GM21786 (cell line): ENCODE data around the gene DPH2.

Source experiments
- ATAC-seq: cut with Tn5 transposase; IDR thresholded peaks from one replicate; pipeline ENCODE4 v1.9.1; 2021; ENCODE audit not compliant: unreplicated experiment

Gene DPH2

DNA sequence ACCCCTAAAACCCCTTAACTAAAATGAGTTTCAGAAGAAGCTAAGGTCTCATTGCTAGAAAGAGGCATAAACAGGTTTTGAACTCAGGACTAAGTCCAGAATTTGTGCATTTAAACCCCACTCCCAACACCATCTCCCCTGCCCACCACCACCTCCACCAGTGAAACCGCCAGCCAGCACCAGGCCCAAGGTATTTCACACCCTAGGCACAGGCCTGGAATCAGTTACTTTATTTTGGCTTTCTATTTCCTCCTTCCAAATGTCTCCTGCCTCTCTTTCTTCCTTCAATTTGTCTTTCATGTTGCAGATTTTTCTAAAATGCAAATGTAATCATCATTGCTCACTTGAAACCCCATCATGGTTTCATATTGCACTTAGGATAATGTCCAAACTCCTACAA, 24.9 kb upstream of the DPH2 start:
- ATAC-seq = no peak

DNA sequence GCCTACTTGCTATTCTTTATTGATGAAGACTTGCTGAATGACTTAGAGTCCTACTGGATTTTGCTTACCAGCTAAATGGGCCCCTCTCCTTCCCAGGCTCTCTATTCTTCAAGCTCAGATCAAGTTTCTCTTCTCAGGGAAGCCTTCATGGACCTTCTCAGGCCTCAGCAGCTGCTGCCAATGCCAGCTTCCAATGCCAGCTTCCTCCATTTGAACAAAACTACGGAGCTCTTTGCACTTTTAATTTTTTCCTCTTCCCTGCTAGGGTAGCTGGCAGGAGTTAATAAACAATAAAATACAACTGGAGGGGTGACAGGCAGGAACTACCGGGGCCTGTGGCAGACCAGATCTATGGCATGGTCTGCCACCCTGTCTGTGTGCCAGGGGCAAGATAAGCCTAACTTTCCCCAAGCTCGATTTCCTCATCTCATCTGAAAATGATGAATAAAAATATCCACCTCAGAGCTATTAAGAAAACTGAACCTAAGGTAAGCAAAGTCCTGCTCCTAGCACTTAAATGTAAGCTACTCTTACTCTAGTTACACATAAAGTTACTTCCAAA, 24.1 kb upstream of the DPH2 start:
- ATAC-seq = no peak

DNA sequence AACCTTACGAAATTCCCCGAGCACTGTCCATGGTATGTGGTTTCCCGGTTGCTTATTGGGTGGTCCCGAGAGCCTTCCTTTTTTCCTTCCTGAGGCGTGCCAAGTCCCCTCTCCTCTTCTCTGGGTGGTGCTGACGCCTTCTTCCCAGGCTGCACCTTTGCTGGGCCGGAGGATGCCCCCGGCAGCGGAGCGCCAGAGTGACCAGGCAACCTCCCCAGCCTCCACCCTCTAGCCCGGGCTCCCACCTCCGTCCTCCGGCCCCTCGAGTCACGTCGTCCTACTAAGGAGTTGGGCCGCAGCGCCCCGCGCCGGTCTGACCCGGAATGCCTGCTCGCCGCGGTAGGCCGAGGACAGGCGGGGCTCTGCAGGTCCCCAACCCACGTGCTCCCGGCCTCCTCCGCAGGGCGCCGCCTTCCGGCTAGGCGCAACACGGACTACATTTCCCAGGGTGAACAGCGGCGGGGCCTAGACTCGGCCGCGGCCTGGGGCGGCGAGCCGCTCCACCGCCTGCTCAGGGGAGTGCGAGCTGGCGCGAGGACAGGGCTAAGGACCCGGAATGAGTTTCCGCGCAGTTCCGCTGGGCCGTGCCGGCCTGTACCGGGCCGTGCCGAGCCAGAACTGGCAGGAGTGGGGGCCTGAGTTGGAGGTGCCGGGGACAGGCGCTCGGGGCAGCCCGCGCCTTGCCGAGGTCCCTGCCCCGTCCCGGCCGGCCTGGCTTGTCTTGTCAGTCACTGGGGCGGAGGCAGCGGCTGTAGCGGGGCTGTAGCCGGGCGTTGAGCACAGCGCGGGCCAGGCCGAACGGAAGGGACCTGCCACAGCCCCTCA, 23.4 kb upstream of the DPH2 start, which contains the start of gene IPO13:
Gene IPO13, plus strand, starts transcription at position 715 of the 825 bp plus-strand sequence. CDS start 651 bp downstream, outside the sequence.
- peak; percentile 90 for ATAC-seq

DNA sequence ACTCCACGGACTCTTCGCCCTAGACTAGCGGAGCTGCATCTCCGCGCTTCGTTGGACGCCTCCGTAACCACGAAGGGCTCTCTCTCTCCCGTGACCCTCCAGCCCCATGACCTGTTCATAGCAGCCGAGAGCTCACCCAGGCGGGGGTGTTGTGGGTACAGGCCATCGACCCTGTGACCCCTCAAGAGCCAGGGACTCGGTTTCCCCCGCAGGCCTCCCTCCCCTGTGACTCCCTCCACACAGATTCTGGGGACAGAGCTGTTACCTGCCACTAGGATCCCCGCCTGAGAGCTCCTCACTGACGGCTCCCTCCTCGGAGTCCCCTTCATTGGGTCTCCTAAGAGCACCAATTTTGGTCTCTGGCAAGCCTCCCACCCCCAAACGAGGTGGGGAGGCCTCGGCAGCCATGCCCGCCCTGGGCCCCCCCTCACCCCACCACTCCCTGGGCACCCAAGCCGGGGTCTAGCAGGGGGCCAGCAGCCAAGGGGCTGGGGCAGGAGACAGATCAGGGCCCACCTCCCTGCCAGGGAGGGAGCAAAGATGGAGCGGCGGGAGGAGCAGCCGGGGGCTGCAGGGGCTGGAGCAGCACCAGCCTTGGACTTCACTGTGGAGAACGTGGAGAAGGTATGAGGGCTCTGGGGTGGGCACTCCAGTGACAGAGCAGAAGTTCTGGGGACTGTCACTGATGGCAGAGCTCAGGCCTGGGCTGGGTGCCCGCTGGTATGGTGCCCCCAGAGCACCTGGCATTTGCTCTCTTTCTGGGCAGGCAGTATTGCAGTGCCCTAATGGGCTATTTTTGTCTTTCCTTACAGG, 22.5 kb upstream of the DPH2 start:
- peak; percentile 11 for ATAC-seq

DNA sequence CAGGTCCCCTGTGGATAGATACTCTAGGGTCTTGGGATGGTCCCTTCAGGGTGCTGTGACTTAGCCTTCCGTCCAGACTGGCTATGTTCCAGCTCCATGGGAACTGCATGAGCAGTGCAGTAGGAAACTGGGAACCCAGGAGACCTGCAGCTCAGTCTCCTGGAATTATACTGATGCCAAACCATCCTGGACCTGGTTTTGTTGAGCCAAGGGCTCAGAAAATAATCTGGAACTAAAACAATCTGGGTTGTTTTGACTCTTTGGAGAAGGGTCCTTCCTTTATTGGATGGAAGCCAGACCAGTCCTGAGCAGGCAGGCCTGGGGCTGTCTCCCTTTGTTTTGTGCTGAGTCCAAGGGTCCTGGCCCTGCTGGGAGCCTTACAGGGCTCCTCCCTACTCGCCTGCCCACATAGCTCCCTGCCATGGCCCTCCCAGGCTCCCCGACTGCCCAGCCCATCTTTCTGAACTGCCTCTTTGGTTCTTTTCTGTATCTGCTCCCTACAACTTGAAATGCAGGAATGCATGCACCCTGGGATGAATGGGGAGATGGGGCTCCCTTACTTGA, 21.9 kb upstream of the DPH2 start:
- ATAC-seq = no peak

DNA sequence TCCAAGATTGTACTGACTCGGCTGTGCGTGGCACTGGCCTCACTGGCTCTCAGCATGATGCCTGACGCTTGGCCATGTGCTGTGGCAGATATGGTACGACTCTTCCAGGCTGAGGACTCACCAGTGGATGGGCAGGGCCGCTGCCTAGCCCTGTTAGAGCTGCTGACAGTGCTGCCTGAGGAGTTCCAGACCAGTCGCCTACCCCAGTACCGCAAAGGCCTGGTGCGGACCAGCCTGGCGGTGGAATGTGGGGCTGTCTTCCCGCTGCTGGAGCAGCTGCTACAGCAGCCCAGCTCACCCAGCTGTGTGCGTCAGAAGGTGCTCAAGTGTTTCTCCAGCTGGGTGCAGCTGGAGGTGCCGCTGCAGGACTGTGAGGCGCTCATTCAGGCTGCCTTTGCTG, 20.1 kb upstream of the DPH2 start:
- ATAC-seq = no peak

DNA sequence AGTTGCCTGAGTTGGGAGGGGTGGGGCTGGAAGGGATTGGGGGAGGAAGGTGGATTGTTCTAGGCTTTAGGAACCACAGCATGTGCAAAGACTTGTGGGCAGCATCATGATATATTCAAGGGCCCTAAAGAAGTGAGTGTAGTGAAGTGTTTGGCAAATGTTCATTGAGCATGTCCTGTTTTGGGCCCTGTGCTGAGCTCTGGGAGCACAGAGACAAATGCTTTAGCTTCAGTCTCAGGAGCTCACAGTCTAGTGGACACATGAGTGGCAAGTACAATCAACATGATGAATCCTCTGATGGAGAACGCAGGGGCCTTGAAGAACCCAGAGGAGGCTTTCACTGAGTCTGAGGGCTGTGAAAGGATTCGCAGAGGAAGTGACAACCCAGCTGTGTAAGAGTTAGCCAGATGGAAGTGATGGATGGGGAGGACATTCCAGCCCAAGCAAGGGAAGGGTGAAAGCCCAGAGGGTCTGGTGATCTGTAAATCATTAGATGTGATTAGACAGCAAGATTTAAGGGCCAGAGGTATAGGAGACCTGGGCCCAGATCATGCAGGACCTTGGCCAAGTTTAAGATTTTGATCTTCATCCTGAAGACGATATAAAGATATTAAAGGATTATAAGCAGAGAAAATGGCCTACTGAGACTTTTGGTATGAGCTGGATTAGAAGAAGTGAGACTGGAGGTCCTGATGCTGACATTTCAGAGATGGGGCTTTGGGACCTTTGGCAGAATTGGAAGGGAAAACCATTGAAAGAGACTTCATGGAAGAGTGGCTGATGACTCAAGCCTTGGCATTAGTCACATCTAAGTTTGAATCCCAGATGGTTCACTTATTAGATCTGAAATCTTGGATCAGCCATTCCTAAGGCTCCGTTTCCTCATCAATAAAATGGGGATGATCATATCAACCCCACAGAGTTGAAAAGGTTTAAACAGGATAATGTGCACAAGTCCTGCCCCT, 18.5 kb upstream of the DPH2 start:
- ATAC-seq = no peak

DNA sequence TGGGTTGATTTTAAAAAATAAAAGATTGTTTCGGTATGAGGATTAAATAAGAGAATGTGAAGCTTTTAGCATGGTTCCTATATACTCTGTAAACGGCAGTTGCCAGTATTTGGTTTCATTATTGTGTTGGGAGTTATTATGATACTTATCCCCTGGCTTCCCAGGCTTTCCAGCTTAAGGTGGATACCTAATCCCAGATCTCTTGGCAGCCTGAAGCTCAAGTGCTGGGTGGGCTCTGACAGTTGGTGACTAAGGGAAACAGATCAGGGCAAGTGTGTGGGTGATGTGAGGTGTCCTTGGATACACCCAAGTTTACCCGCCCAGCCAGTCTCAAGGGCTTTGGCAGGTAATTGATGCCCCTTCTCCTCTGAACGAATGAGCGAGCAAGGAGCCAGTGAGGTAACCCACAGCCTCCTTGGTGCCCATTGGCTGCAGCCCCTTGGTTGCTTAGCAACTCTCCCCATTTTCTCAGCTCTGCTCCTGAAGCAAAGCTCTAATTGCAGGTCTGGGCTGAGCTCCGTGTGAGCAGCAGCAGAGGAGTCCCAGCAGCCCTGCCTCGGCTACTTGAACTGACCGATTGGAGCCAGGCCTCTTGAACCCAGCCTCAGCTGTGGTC, 17.0 kb upstream of the DPH2 start:
- ATAC-seq = no peak

DNA sequence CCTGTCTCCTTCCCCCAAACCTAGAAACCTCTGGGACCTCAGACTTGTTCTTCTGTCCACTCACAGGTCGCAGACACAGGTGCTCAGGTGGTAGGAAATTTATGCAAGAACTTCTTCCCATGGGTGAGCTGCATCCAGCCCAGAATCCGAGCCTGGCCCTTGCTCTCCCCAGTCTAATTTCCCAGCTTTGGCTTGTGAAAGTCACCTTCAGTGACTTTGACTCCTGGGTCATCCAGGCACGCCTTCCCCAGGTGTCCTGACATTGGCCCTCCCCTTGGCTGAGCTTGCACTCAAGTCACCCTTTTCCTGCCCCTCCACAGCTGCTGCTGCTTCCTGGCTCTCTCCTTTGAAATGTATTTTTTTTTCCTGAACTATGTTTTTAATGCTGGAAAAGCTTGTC, 16.4 kb upstream of the DPH2 start:
- ATAC-seq = no peak

DNA sequence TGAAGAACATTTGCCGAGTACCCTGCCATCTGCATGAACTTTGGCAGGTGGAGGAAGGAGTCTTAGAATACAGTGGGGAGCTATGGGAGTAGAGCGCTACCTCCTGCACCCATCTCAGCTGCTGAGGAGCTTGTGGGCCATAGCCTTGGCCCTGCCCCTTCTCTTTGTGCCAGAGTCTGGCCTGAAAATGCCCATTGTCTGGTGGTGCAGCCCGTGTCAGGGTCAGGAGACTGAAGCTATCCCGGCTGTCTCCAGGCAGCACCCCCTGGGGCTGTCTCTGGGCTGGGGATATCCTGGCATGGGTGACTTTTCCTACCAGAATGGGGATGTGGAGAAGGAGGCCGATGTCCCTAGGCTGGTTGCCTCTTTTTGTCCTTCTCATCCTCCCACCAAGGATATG, 15.8 kb upstream of the DPH2 start:
- ATAC-seq = no peak

DNA sequence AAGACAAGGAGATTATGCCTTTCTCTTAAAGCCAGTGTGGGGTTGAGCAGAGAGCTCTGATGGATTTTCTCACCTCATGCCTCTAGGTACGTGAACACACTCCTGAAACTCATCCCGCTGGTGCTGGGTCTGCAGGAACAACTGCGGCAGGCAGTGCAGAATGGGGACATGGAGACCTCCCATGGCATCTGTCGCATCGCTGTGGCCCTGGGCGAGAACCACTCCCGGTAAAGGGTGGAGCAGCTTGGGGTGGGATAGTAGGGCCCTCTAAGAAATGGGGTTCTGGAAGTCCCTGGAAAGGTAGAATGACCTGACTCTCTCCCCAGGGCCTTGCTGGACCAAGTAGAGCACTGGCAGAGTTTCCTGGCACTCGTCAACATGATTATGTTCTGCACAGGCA, 13.6 kb upstream of the DPH2 start:
- no peak for ATAC-seq

DNA sequence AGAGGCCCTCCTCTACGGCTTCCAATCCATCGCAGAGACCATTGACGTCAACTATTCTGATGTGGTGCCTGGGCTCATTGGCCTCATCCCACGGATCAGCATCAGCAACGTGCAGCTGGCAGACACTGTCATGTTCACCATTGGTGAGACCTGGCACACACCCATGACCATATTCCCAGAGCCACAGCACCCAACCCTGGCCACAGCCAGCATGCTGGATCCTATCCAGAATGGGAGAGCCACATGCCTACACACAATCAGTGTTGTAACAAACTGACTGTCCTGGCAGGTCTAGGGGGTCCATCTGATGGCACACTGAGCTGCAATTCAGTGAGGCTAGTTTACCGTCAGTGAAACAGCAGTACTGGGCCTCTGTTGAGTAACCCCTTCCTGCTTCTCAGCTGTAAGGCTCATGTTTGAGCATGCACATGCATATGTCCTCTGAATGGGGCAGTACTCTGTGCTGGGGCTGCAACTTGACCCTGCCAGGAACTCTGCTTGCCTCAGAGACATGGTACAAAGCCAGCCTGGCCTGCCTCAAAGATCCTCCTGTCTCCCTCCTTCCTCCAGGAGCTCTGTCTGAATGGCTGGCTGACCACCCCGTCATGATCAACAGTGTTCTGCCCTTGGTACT, 12.3 kb upstream of the DPH2 start:
- no peak for ATAC-seq

DNA sequence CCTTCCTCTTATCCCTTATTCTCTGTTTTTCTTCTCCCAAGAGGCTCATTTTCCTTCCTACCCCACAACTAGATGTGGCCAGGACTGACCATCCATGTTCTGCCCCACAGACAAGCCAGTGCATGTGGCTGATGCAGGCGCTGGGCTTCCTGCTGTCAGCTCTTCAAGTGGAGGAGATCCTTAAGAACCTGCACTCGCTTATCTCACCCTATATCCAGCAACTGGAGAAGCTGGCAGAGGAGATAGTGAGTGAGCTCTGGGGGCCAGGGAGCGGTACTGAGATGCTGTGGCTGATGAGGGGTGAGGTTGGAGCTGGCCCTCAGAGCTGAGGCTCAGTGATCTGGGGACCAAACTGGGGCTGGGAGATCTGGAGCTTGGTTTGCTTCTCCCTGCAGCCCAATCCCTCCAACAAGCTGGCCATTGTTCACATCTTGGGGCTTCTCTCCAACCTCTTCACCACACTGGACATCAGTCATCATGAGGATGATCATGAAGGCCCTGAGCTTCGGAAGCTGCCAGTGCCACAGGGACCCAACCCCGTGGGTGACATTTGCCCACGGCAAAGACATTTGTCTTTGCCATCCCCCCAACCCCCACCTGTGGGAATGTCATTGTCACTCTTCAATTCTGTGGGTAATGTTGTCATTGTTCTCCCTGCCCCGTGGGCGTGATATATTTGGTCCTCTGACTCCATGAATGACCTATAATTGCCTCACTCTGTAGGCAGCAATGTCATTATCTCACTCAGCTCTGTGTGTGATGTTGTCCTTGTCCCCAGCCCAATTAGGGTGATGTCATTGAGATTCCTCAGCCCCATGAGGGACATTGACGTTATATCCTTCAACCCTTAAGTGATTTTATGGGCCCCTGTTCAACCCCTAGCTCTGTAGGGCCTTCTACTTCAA, 11.2 kb upstream of the DPH2 start:
- no peak for ATAC-seq

DNA sequence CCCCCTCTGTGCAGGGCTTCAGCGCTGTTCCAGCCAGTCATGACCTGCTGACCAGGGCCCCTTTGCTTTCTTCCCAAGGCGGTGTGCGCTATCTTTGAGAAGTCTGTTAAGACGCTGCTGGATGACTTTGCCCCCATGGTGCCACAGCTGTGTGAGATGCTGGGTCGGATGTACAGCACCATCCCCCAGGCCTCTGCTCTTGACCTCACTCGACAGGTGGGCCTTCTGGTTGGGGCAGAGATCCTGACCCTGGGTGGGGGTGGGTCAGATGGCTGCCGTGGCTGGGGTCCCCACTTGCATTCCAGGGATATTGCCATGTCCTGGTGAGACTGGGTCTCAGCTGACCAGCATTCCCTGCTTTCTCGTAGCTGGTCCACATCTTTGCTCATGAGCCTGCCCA, 9.0 kb upstream of the DPH2 start:
- no peak for ATAC-seq

DNA sequence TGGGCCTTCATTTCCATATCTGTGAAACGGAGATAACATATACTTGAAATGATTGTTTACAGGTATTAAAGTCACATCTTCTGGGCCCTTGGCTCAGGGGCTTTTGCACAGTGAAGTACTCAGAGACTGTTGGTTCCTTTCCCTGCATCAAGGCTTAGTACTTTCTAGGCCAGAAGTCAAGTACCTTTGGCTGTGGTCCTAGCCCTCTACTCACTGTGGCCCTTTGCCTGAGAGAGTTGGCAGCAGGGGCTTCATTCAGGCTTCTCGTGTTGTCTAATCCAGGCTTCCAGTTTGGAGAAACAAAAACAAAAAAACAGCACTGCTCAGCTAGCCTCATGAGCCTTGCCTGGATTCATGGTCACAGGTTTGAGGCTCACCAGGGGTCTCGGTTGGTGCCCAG, 8.1 kb upstream of the DPH2 start:
- ATAC-seq = no peak

DNA sequence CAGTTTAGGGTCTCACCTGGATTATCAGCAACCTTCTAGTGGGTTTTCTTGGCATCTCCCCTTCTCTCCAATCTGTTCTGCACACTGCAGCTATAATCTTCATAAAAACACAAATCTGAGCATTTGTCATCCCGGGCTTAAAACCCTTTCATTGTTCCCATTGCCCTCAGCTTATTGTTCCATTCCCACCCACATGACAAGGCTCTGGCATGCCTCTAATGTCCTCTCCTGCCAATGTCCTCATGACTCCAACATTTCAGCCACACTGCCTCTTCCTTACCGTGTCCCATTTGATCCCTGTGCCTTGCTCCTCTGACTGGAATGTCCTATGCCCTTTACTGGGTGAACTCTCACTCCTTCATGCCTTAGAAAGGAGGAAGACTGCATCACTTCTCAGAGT, 7.5 kb upstream of the DPH2 start:
- no peak for ATAC-seq

DNA sequence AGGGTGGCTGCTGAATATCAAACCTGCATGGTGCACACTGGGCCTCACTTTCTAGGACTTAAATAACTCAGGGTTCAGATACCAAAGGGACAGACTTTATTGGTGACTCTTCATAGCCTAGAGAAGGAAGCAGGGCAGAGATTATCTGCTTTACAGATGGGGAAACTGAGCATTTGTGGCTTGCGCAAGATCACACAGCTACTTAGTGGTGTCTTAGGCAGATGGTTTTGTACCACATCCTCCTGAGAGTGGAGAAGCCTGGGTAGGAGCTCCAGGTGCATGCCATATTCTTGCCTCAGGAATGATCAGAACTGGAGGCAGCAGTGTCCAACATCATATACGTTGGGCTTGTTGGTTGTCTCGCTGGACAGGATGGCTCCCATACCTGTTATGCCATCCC, 6.8 kb upstream of the DPH2 start:
- ATAC-seq = no peak

DNA sequence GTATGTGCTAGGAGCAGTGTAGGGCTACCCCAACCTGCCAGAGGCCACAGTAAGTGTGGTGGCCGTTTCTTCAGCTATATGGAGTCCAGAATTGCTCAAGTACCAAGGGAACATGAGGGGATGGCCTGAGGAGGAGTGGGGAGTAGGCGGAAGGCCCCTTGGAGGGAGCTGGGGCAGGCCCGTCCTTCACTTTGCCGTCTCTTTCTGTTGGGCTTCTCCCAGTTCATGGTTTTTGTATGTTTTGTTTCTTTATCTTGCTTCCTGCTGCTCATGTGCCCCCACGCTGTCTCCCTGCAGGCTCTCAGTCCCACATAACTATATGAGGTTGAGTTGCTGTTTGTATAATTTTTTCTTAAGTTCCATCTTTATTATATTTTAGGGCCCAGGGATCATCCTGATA, 5.9 kb upstream of the DPH2 start:
- ATAC-seq = no peak

DNA sequence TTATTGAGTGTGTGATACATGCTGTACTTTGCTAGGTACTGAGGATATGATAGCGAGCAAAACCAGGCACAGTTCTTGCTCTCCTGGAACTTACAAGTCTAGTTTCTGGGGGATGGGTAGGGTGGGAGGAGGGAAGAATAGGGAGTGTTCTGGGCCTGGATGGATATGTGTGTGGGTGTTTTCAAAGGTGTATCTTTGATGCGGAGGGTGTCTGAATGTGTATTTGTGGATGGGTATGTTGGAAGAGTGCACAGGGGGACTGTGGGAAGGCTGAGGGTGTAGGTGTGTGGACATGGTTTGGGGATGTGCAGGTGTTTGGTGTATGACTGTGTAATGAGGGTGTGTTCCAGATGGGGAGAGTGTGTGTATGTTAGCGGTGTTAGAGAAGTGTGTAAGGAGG, 4.5 kb upstream of the DPH2 start:
- ATAC-seq = no peak
